Spleen (tissue), 11 donors: Measurements from ENCODE around the gene DRGX. TPM values are rescaled to one million over a fixed set of nuclear protein-coding genes. Genes with fewer than 3 reads are reported as not detected.

Experiments used
- DNase-seq: peaks from one replicate; pipeline ENCODE4 v3.0.0-alpha.2; 2020
- H3K27ac ChIP-seq, 8 donors: fragments of 200-600 bp; sonication (generic) in 7 of 8; 1 replicate in 4 of 8; 2 replicates in 4 of 8; pipeline versions ENCODE4 v1.5.0 to v1.8.0; 2016 to 2021; ENCODE audit warnings: inconsistent platforms in 4 of 8, mild to moderate bottlenecking in 4 of 8, moderate library complexity in 1 of 8
- H3K27me3 ChIP-seq, 7 donors: fragments of 200-600 bp; sonication (generic) in 6 of 7; replicated peaks in 1 of 7; 1 replicate in 4 of 7; 2 replicates in 3 of 7; pipeline versions ENCODE4 v1.5.0 to v1.8.0; 2016 to 2021; ENCODE audit warnings: inconsistent platforms in 3 of 7, mild to moderate bottlenecking in 1 of 7
- H3K36me3 ChIP-seq, 6 donors: fragments of 200-600 bp; sonication (generic) in 5 of 6; 1 replicate in 4 of 6; 2 replicates in 2 of 6; pipeline versions ENCODE4 v1.5.0 to v1.8.0; 2016 to 2021; ENCODE audit warnings: inconsistent platforms in 2 of 6
- H3K4me1 ChIP-seq, 6 donors: fragments of 200-600 bp; sonication (generic) in 5 of 6; 1 replicate in 3 of 6; 2 replicates in 3 of 6; pipeline versions ENCODE4 v1.5.0 to v1.8.0; 2016 to 2021; ENCODE audit warnings: inconsistent platforms in 3 of 6
- H3K4me3 ChIP-seq, 8 donors: fragments of 200-600 bp; sonication (generic) in 7 of 8; 1 replicate in 4 of 8; 2 replicates in 4 of 8; pipeline versions ENCODE4 v1.5.0 to v1.8.0; 2016 to 2021; ENCODE audit warnings: inconsistent platforms in 4 of 8, mild to moderate bottlenecking in 4 of 8, moderate library complexity in 2 of 8
- H3K9me3 ChIP-seq, 8 donors: fragments of 200-600 bp; sonication (generic) in 7 of 8; 1 replicate in 4 of 8; 2 replicates in 4 of 8; pipeline versions ENCODE4 v1.5.0 to v1.8.0; 2016 to 2021; ENCODE audit warnings: inconsistent platforms in 4 of 8
- POLR2A ChIP-seq, 3 donors: fragments of 450-650 bp; IDR thresholded peaks; one replicate each; pipeline ENCODE4 v1.5.1; 2017; ENCODE audit warnings: antibody characterized with exemption in 3 of 3, mild to moderate bottlenecking in 1 of 3
- POLR2AphosphoS5 ChIP-seq, 3 donors: sonication (generic); formaldehyde crosslinking; IDR thresholded peaks; one replicate each; pipeline ENCODE4 v1.5.1; 2017; ENCODE audit warnings: antibody characterized with exemption in 3 of 3
- WGBS, 5 donors: extraction: QIAGEN DNeasy Blood & Tissue Kit in 3 of 5; methylation state at CpG; one replicate each; pipeline versions ENCODE4 v1.1.5 to v1.1.7; 2013 to 2018; 5-methylcytosine and 5-hydroxymethylcytosine counted together
- intact Hi-C: fragments of 100-400 bp; cut with DNase I; formaldehyde crosslinking; loops from one replicate; pipeline ENCODE4 v1.15.0; 2023; ENCODE audit warnings: low total_unique reads
- polyA plus RNA-seq, 3 donors: library from polyadenylated mRNA; stranded (reverse); fragments of 200-250 nt; gene quantifications; one replicate each; pipeline ENCODE4 v1.2.1, GENCODE V29; 2013
- total RNA-seq, 7 donors: library from RNA; depleted of rRNA in 3 of 7; stranded (reverse); fragments of >200 nt in 3 of 7; fragmentation: NEBNext Ultra II Directional in 4 of 7; extraction: Animal tissue kit (Norgen Biotek cat#: 25700) in 4 of 7; gene quantifications; one replicate each; pipeline versions ENCODE4 v1.1.0 to v1.2.1, GENCODE V29; 2016 to 2021
- TF ChIP-seq, protein P1 (sequence below), 11 experiments: fragments of 200-600 bp in 7 of 11; fragments of 450-650 bp in 4 of 11; sonication (generic) in 4 of 11; IDR thresholded peaks in 8 of 11; conservative IDR thresholded peaks in 3 of 11; 1 replicate in 7 of 11; 2 replicates in 4 of 11; pipeline versions ENCODE4 v1.4.0 to v1.8.0; 2016 to 2021; ENCODE audit warnings: antibody characterized with exemption in 11 of 11, inconsistent platforms in 4 of 11, mild to moderate bottlenecking in 1 of 11
- donor health status: healthy with polysubstance abuse.
- donor health status: DM: no; HTN: no; CAD: no; lungs with moderate emphysema.
- donor health status: DM: no; HTN: no; CAD: no.
- donor health status: Bipolar disorder and iron deficiency.
- donor health status: healthy.
- donor health status: DM: no; HTN: no; CAD: no.
- donor health status: DM: yes; HTN: yes; CAD: no.

The DRGX gene
- total and polyA plus RNA-seq, 10 donors, result 0.03 to 0.11 TPM; not detected in 8

DNA sequence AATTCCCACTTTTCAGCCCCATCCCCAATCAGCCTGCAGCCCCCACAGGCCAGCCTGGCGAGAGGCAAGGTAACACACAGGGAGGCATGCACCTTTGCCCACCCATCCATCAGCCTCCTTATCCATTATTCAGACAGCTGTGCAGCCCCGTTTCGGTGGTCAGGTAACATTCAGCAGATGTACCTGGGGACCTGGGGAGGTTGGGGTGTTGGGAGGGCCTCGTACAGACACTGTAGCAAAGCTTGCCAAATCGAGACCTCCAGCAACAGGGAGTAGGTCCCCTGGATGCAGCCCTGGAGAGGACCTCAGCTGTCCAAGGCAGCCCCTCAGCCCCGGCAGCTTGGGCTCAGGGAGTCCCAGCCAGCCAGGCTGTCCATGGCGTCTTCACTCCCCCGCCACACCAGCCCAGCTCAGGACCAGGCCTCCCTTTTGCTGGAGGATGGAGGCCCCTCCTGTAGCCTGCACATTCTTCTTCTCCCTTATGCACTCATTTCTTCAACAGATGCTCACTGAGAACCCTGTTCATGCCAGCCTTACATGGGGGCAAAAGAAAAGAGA, 8.5 kb upstream of the DRGX start:
- Histone ChIP-seq H3K4me1 (peaks cover 0 to 4% (median 0%) of the 10 kb centered on the region in 6 donors), H3K27ac (no peak overlapping the region), H3K36me3 (no peaks in the 10 kb centered on the region), H3K9me3 (no peaks in the 10 kb centered on the region), H3K4me3 (no peak overlapping the region), H3K27me3 (peaks cover 0 to 92% (median 15%) of the 10 kb centered on the region in 7 donors)
- no peak for DNase-seq
- TF ChIP-seq POLR2AphosphoS5 (IDR thresholded peaks at IDR 0.05), result no peak
- TF ChIP-seq, protein P1, sequence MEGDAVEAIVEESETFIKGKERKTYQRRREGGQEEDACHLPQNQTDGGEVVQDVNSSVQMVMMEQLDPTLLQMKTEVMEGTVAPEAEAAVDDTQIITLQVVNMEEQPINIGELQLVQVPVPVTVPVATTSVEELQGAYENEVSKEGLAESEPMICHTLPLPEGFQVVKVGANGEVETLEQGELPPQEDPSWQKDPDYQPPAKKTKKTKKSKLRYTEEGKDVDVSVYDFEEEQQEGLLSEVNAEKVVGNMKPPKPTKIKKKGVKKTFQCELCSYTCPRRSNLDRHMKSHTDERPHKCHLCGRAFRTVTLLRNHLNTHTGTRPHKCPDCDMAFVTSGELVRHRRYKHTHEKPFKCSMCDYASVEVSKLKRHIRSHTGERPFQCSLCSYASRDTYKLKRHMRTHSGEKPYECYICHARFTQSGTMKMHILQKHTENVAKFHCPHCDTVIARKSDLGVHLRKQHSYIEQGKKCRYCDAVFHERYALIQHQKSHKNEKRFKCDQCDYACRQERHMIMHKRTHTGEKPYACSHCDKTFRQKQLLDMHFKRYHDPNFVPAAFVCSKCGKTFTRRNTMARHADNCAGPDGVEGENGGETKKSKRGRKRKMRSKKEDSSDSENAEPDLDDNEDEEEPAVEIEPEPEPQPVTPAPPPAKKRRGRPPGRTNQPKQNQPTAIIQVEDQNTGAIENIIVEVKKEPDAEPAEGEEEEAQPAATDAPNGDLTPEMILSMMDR (IDR thresholded peaks at IDR 0.05 in 8 of 11, conservative IDR thresholded peaks at IDR 0.05 in 3 of 11), result no peak
- TF ChIP-seq POLR2A (IDR thresholded peaks at IDR 0.05), result no peak
- intact Hi-C loops, result no loop called here
- 77 to 85% (median 84%) methylated on average over 6 to 8 of the region's 8 CpGs for WGBS, 5 donors

- H3K27ac ChIP-seq, result no peak overlapping the region
- peaks cover 1 to 6% (median 5%) of the 10 kb centered on the region in 6 donors for H3K4me1 ChIP-seq
- H3K27me3 ChIP-seq, result peaks cover 1 to 98% (median 25%) of the 10 kb centered on the region in 7 donors
- WGBS, 5 donors, result 53 to 69% (median 59%) methylated on average over 3 of the region's 3 CpGs
- no peaks in the 10 kb centered on the region for H3K36me3 ChIP-seq
- H3K9me3 ChIP-seq, result no peaks in the 10 kb centered on the region
- no peak for DNase-seq
- intact Hi-C loops, result no loop called here
- H3K4me3 ChIP-seq, result no peak overlapping the region
- TF ChIP-seq POLR2AphosphoS5 (IDR thresholded peaks at IDR 0.05) (no peak), POLR2A (IDR thresholded peaks at IDR 0.05) (no peak)
- TF ChIP-seq, protein P1 (IDR thresholded peaks at IDR 0.05 in 8 of 11, conservative IDR thresholded peaks at IDR 0.05 in 3 of 11), result no peak
These were observed 7.5 kb upstream of the DRGX start for GRCh38 chr10:49403363-49403762.

GRCh38 chr10:49400365-49400764, 4.5 kb upstream of the DRGX start:
- TF ChIP-seq POLR2A (IDR thresholded peaks at IDR 0.05) (no peak), POLR2AphosphoS5 (IDR thresholded peaks at IDR 0.05) (no peak)
- TF ChIP-seq, protein P1 (IDR thresholded peaks at IDR 0.05 in 8 of 11, conservative IDR thresholded peaks at IDR 0.05 in 3 of 11), result no peak
- Histone ChIP-seq H3K27me3 (peaks cover 10 to 98% (median 55%) of the 10 kb centered on the region in 7 donors), H3K4me3 (no peak overlapping the region), H3K9me3 (no peaks in the 10 kb centered on the region), H3K4me1 (peaks cover 16 to 34% (median 28%) of the 10 kb centered on the region in 6 donors), H3K36me3 (no peaks in the 10 kb centered on the region), H3K27ac (no peak overlapping the region)
- 82 to 92% (median 86%) methylated on average over 2 of the region's 2 CpGs for WGBS, 5 donors
- no peak for DNase-seq
- intact Hi-C loops, result no loop called here

GRCh38 chr10:49398986-49399385, 3.1 kb upstream of the DRGX start:
- peaks cover 16 to 98% (median 69%) of the 10 kb centered on the region in 7 donors for H3K27me3 ChIP-seq
- 7 to 14% (median 11%) methylated on average over 9 of the region's 9 CpGs for WGBS, 5 donors
- intact Hi-C loops, result no loop called here
- no peak overlapping the region for H3K4me3 ChIP-seq
- H3K4me1 ChIP-seq, result peaks cover 16 to 41% (median 31%) of the 10 kb centered on the region in 6 donors
- no peaks in the 10 kb centered on the region for H3K36me3 ChIP-seq
- no peaks in the 10 kb centered on the region for H3K9me3 ChIP-seq
- no peak for DNase-seq
- TF ChIP-seq POLR2AphosphoS5 (IDR thresholded peaks at IDR 0.05) (no peak), POLR2A (IDR thresholded peaks at IDR 0.05) (no peak)
- TF ChIP-seq, protein P1 (IDR thresholded peaks at IDR 0.05 in 8 of 11, conservative IDR thresholded peaks at IDR 0.05 in 3 of 11), result no peak
- no peak overlapping the region for H3K27ac ChIP-seq
